ENCODE measurements around the gene AGAP5. TPM values are rescaled to one million over a fixed set of nuclear protein-coding genes. Genes with fewer than 3 reads are reported as not detected.
A peak's percentile ranks its signal among the peaks of the same experiment; 100 is the strongest.

Gene AGAP5
- total and polyA plus RNA-seq, 2 of the 8 experiments (the other 6 are each of a cell fraction or from before 2014, with no cell fraction given), result 5.4 to 6.0 TPM

GRCh38 chr10:73641328-73642060 is 56.4 kb downstream of the AGAP5 start, which contains the start of gene MYOZ1:
Gene MYOZ1, minus strand, starts transcription at chr10:73641474. Its CDS starts 1,457 bp downstream, at chr10:73640017.
- no peak within 1 kb of the TSS for H3K4me3 ChIP-seq (ENCODE audit: extremely low read depth in 1 of 4, insufficient read depth in 2 of 4, low read depth in 3 of 4, low read length in 4 of 4)
- H3K23ac ChIP-seq (ENCODE audit: insufficient read length), result no peak within 1 kb of the TSS
- H3K27me3 ChIP-seq (replicated peaks in 1 of 4; ENCODE audit: control insufficient read depth in 3 of 4, extremely low read depth in 1 of 4, insufficient read depth in 3 of 4, low read length in 3 of 4), result no peaks in the 10 kb centered on the region
- no peaks in the 10 kb centered on the region for H3K79me2 ChIP-seq (ENCODE audit: control insufficient read depth in 1 of 2, insufficient read depth in 2 of 2, low read length in 2 of 2)
- no peak within 1 kb of the TSS for H3K18ac ChIP-seq (ENCODE audit: extremely low read depth, low read length)
- no peaks in the 10 kb centered on the region for H3K36me3 ChIP-seq (ENCODE audit: control insufficient read depth in 2 of 4, insufficient read depth in 4 of 4, low read length in 3 of 4)
- no peaks in the 10 kb centered on the region for H3K79me1 ChIP-seq (ENCODE audit: low read depth, low read length)
- no peak within 1 kb of the TSS for H2BK15ac ChIP-seq (ENCODE audit: low read length)
- FAIRE-seq (no peak), DNase-seq (ENCODE audit: low read depth in 1 of 2, low spot score in 2 of 2) (no peak)
- no peak within 1 kb of the TSS for H3K14ac ChIP-seq (ENCODE audit: insufficient read length)
- H2BK12ac ChIP-seq (ENCODE audit: low read depth, low read length), result peak within 1 kb of the TSS; percentile 23; the same call in 1 of the 2 replicates
- no peak within 1 kb of the TSS; the same call in 1 of the 2 replicates for H4K8ac ChIP-seq (ENCODE audit: extremely low read depth, insufficient read depth, low read length)
- no peaks in the 10 kb centered on the region; the same call in 1 of the 2 replicates for H3K23me2 ChIP-seq (ENCODE audit: low read depth, low read length)
- H3K56ac ChIP-seq (replicated peaks; ENCODE audit: insufficient read length, low read depth, low read length), result no peak within 1 kb of the TSS
- H4K91ac ChIP-seq (replicated peaks; ENCODE audit: insufficient read length, low read length), result no peak within 1 kb of the TSS
- H3K9ac ChIP-seq (replicated peaks in 1 of 4; ENCODE audit: extremely low read depth in 1 of 4, low read depth in 3 of 4, low read length in 3 of 4), result no peak within 1 kb of the TSS
- 0 out of 2 replicates have a peak within 1 kb of the TSS, but pooled peaks have one; percentile 3 for H2AFZ ChIP-seq (ENCODE audit: low read length)
- no peak within 1 kb of the TSS for H2AK5ac ChIP-seq (ENCODE audit: low read depth, low read length)
- no peak within 1 kb of the TSS for H4K5ac ChIP-seq (ENCODE audit: insufficient read length, low read depth, low read length)
- no peak within 1 kb of the TSS for H3K4me2 ChIP-seq (ENCODE audit: insufficient read depth in 1 of 2, low read depth in 2 of 2, low read length in 2 of 2)
- ChIA-PET CTCF (ENCODE audit: partially characterized antibody) (interaction anchor here (0.7 to 14.5 kb wide), 5 partner anchors 10 to 229 kb away, joined by 3 to 271 read pairs (median 4); no protein-coding TSS in a partner anchor), POLR2A (ENCODE audit: partially characterized antibody) (interaction anchor here (1.1 to 1.7 kb wide), 4 partner anchors 9 to 16 kb away, joined by 3 to 4 read pairs (median 4); no protein-coding TSS in a partner anchor)
- H3K27ac ChIP-seq (ENCODE audit: low read depth, low read length), result no peak within 1 kb of the TSS
- H3K9me3 ChIP-seq (ENCODE audit: insufficient read depth in 2 of 2, low read depth in 1 of 2, low read length in 1 of 2), result no peaks in the 10 kb centered on the region
- no peak within 1 kb of the TSS for H2BK5ac ChIP-seq (ENCODE audit: low read depth, low read length)
- H3K4ac ChIP-seq (replicated peaks; ENCODE audit: insufficient read length, low read depth, low read length), result no peak within 1 kb of the TSS
- H2BK20ac ChIP-seq (ENCODE audit: low read length), result no peak within 1 kb of the TSS
- H2BK120ac ChIP-seq (replicated peaks; ENCODE audit: low read depth, low read length), result no peak within 1 kb of the TSS
- H3K4me1 ChIP-seq (replicated peaks in 1 of 4; ENCODE audit: control insufficient read depth in 3 of 4, insufficient read depth in 4 of 4, low read length in 3 of 4), result peaks cover 0 to 5% (median 2%) of the 10 kb centered on the region in 4 experiments; a peak in 6 of 7 replicates
- TF ChIP-seq GTF2F1 (IDR thresholded peaks at IDR 0.05; ENCODE audit: borderline replicate concordance, low read depth, low read length) (no peak), JUND (IDR thresholded peaks at IDR 0.05; ENCODE audit: low read length) (no peak), MAFK (IDR thresholded peaks at IDR 0.05; ENCODE audit: low read depth, low read length) (no peak)
- H4K20me1 ChIP-seq (replicated peaks in 1 of 2; ENCODE audit: control insufficient read depth in 1 of 2, insufficient read depth in 2 of 2, low read length in 2 of 2), result no peaks in the 10 kb centered on the region
- WGBS, 2 experiments (ENCODE audit: extremely low coverage in 1 of 2, insufficient coverage in 1 of 2, insufficient read length in 1 of 2, insufficient replicate concordance in 2 of 2, low coverage in 1 of 2, low lambda C conversion rate in 2 of 2, missing lambda C conversion rate in 1 of 2), result 90% methylated on average over 9 of the region's 9 CpGs; no CpG with 5 or more reads in 1 of the 2 experiments
